ENCODE measurements around the gene DSG4.
"Not testable (repeated sequence)": the region's sequence is repeated elsewhere in the genome, so short reads cannot be mapped to it uniquely, and the experiment has no call there.

The DSG4 gene

GRCh38 chr18:31376477-31376876, at the start of gene DSG4:
DSG4 (plus strand) TSS chr18:31376777; CDS start chr18:31376912, 135 bp downstream.
- no peak for DNase-seq (ENCODE audit: low read depth in 2 of 2)

GRCh38 chr18:31329787-31330438, 46.7 kb upstream of the DSG4 start:
- DNase-seq (ENCODE audit: low read depth in 2 of 2) = no peak

GRCh38 chr18:31343454-31343853, 33.1 kb upstream of the DSG4 start:
- DNase-seq (ENCODE audit: low read depth in 2 of 2) = no peak

- not testable (repeated sequence) for DNase-seq (ENCODE audit: low read depth in 2 of 2)
These were observed 23.2 kb upstream of the DSG4 start for GRCh38 chr18:31353336-31353735.

GRCh38 chr18:31354990-31355389, 21.6 kb upstream of the DSG4 start:
- DNase-seq (ENCODE audit: low read depth in 2 of 2) = no peak

GRCh38 chr18:31356025-31356424, 20.6 kb upstream of the DSG4 start:
- DNase-seq (ENCODE audit: low read depth in 2 of 2) = no peak

- DNase-seq (ENCODE audit: low read depth in 2 of 2) = no peak
These were observed 12.4 kb upstream of the DSG4 start for GRCh38 chr18:31364190-31364589.

GRCh38 chr18:31369478-31369877, 7.1 kb upstream of the DSG4 start:
- DNase-seq (ENCODE audit: low read depth in 2 of 2) = no peak

GRCh38 chr18:31371989-31372388, 4.6 kb upstream of the DSG4 start:
- DNase-seq (ENCODE audit: low read depth in 2 of 2) = no peak

GRCh38 chr18:31373641-31374040, 2.9 kb upstream of the DSG4 start:
- no peak for DNase-seq (ENCODE audit: low read depth in 2 of 2)

- DNase-seq (ENCODE audit: low read depth in 2 of 2) = no peak
These were observed 4.3 kb downstream of the DSG4 start for GRCh38 chr18:31380912-31381311.

GRCh38 chr18:31382107-31382506, 5.5 kb downstream of the DSG4 start:
- no peak for DNase-seq (ENCODE audit: low read depth in 2 of 2)

- no peak for DNase-seq (ENCODE audit: low read depth in 2 of 2)
These were observed 10.2 kb downstream of the DSG4 start for GRCh38 chr18:31386741-31387140.

GRCh38 chr18:31393286-31393685, 16.7 kb downstream of the DSG4 start:
- DNase-seq (ENCODE audit: low read depth in 2 of 2) = no peak

- DNase-seq (ENCODE audit: low read depth in 2 of 2) = no peak
These were observed 20.4 kb downstream of the DSG4 start for GRCh38 chr18:31396796-31397612.

- DNase-seq (ENCODE audit: low read depth in 2 of 2) = no peak
These were observed 21.6 kb downstream of the DSG4 start for GRCh38 chr18:31398191-31398590.

- DNase-seq (ENCODE audit: low read depth in 2 of 2) = no peak
These were observed 22.9 kb downstream of the DSG4 start for GRCh38 chr18:31399306-31400032.

GRCh38 chr18:31401156-31402025, 24.8 kb downstream of the DSG4 start:
- no peak for DNase-seq (ENCODE audit: low read depth in 2 of 2)

GRCh38 chr18:31402026-31402373, 25.4 kb downstream of the DSG4 start:
- DNase-seq (ENCODE audit: low read depth in 2 of 2) = no peak

- DNase-seq (ENCODE audit: low read depth in 2 of 2) = no peak
These were observed 26.8 kb downstream of the DSG4 start for GRCh38 chr18:31403409-31403808.

GRCh38 chr18:31407649-31408048, 31.1 kb downstream of the DSG4 start:
- no peak for DNase-seq (ENCODE audit: low read depth in 2 of 2)

- no peak for DNase-seq (ENCODE audit: low read depth in 2 of 2)
These were observed 32.7 kb downstream of the DSG4 start for GRCh38 chr18:31409276-31409675.
